Measurements from ENCODE around the gene NXN.
A peak's percentile ranks its signal among the peaks of the same experiment; 100 is the strongest.

NXN gene

DNA sequence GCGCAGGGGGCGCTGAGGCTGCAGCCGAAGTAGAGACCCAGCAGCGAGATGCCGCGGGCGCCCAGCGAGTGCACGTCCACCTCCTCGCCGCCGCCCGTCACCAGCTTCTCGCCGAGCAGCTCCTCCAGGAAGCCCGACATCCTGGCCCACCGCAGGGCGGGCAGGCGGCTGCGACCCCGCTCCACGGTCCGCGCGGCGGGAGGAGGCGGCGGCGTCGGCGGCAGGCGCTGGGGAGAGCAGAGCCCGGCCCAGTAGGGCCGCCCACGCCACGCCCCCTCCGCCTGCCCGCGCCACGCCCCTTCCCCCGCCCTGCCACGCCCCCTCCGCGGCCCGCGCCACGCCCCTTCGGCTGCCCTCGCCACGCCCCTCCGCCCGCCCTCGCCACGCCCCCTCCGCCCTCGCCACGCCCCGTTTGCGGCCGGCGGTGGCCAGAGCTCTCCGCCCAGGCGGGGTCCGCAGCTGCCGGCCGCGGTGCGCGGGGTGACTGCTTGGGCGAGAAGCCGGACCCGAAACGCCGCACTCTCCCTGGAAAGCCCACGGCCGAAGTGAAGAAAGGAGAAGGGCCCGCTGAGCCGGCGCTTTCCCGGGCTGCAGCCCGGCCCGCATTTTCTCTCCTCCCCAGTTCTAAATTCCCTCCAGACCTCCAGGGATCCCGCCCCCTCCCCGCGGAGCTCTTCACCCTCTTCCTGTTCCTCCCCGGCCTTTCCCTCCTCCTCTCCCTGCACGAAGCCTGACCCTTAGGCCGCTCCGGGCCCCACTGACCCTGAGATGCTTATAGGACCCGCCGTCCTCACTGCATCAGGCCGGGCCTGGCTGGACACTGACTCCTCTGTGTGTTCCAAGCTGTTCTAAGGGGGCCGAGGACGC lies at the start of gene NXN:
TSS of gene NXN (minus strand) at position 238 of the 867 bp plus-strand sequence.
- peak; percentile 96 for DNase-seq

DNA sequence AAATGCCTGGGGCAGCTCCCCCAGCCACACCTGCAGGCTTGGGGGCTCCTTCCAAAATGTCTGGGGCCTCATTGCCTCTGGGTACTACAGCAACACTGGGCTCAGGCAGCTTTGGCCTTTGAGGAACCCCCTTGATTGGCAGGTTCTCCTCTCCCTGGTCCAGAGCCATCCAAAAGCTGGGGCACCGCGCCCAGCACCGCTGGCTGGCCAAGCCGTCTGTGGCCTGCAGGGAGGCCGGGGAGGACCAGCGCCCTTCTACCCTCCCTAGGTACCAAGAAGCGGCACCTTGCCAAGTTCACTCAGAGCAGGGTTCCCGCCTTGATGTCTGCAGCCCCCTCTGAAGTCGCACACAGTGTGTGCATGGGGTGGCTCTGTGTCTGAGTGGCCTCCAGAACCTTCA lies 47.5 kb upstream of the NXN start:
- no peak for DNase-seq

DNA sequence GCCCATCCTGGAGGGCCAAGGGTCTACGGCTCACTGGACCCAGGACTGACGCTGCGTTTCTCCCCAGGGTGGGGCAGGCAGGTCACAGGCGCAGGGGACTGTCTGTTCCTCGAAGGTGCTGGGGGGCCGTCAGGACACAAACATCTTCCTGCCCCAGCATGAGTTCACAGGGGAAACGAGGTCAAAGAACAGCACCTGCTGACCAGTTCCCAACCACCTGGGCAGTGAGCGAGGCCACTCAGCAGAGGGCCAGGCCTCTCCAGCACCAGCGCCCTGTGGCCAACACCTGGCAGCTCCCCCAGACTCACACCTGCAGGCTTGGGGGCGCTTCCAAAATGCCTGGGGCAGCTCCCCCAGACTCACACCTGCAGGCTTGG lies 47.0 kb upstream of the NXN start:
- DNase-seq: no peak

DNA sequence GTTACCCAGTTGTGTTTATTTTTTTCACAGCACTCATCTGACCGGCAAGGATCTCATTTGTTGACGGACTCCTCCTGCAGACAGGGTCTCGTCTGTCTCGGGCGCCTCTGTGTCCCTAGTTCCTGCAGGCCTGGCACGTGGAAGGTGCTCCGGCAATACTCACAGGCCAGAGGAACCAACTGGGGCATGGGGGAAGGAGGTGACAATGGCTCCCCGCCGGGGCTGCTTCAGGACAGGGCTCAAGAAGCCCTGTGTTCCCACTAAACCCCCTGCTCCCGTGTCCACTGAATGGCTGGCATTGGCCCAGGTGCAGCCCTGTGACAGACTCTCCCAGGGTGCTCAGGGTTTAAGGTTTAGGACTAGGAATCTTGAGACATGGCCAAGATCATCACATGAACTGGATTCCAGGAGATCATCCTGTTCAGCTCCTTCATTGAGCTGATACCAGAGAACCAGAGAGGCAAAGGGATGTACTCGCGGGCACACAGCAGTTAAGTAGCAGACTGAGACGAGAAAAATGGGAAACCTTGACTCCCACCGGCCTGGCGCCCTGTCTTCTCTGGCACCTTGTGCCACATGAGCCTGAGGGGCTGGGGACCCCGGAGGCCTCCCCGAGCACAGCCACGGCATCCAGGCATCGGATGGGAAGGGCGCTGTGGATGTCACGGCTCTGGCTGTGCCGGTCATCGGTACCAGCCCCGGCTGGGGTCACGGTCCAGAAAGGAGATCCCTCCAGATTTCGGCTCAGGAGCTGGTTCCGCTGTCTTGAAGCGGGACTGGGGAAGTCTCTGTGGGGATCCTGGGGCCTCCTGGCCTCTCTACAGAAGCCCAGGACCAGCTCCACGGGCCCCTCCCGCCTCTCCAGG lies 46.4 kb upstream of the NXN start:
- no peak for DNase-seq

DNA sequence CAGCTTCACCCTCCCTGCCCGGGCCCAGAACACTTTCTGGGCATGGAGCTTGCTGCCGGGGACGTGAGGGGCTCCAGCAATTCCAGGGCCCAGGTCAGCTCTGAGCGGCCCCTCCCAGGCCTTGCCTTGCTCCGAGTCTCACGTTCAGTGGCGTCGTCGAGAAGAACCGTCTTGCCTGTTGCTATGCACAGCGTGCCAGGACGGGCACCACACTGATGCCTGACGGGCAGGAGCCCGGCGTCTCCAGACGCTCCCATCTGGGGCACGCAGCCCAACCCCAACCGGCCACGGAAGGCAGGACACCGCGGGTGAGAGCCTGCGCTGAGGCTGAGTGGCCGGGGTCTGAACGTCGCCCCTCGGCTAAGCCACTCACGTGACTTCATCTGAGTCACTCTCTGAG lies 44.5 kb upstream of the NXN start:
- DNase-seq: no peak

DNA sequence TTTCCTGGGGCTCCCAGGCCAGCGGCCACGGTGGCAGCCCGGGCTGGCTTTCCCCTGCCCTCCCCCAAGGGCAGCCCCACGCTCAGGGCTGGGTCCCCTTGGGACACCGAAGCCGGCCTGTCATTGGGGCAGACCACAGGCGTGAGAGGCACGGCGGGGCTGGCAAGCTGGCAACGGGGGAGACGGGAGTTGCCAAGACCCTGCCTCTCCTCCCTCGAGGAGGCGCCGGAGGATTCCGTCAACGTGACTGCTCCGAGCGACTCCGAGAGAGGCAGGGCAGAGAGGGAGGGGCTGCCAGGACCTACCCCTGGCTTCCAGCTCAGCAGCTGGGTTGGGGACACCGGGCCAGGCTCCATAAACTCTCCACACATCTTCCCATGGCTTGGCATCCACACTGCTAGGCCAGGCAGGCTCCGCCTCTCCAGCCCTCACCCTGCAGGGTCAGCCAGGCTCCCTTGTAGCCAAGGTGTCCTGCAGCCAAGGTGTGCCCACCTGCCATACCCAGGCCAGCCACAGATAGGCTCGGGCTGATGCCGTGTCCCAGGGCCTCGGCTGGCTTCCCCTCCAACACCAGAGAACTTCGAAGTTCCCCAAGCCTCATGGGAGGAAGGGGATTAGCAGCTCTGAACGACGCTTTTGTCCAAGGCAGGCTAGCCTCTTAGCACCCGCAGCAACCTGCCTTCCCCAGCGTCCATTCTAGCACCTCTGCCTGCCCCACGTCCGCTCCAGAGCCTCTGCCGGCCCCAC lies 42.9 kb upstream of the NXN start:
- no peak for DNase-seq

DNA sequence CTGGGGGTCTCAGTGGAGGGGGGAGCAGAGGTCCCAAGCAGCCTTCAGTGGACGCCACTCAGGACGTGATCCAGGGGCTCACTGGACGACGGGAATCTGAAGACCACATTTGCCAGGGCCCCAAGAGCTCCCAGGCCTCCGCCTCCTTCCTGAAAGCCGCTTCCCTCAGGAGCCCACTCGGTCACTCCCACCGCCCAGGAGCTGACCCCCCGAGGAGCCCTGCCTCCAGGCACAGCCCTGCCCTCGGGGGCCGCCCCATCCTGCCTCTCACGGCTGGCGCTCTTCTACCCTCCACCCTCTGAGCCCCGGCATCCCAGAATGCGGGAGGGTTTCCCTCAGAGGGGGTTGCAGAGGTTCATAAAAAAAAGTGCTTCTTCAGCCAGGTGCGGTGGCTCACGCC lies 41.6 kb upstream of the NXN start:
- no peak for DNase-seq

DNA sequence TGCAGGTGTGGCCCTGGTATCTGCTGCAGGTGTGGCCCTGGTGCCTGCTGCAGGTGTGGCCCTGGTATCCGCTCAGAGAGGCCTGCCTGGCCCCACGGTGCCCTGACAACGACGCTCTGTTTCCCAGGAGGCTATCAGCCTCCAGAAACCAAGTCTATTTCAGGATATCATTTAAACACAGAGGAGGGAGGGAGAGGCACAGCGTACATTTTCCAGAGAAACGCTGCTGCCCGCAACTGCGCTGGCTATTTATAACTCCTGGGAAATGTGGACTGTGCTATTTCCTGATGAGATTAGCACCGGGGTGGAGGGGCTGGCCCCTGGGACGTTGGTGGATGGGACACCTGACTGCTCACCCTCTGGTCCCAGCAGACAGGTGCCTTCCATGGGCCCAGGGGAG lies 39.9 kb upstream of the NXN start:
- no peak for DNase-seq

DNA sequence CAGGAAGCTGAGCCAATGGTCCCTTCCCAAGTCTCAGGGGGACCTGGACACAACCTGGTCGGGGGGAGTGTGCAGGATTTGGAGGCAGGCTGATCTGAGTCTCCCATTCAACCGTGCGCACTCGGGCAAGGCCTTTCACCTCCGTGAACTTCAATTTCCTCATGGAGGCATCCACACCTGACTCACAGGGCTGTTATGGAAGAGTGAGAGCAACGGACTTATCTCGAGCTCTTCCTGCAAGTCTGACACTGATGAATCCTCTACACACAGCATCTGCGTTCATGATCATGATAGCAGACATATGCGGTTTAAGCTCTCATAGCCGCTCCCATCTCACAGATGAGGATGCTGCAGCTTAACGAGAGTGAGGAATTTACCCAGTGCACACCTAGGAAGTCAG lies 39.0 kb upstream of the NXN start:
- DNase-seq: no peak

DNA sequence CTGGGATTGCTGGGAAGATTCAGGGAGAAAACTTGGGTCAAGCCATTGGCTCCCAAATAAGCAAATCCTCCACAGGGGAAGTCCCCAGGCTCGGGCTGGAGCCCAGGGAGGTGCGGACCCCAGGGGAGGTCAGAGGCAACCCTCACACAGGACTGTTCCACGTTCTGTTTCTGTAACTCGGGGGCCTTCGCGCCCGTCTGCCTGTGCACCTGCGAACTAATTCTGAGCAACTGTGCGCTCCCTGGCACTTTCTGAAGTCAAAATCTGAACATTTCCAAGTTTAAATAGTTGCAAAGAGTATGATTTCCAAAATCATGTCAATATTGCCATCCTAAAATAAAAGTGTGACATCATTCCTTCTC lies 34.1 kb upstream of the NXN start:
- DNase-seq: no peak

DNA sequence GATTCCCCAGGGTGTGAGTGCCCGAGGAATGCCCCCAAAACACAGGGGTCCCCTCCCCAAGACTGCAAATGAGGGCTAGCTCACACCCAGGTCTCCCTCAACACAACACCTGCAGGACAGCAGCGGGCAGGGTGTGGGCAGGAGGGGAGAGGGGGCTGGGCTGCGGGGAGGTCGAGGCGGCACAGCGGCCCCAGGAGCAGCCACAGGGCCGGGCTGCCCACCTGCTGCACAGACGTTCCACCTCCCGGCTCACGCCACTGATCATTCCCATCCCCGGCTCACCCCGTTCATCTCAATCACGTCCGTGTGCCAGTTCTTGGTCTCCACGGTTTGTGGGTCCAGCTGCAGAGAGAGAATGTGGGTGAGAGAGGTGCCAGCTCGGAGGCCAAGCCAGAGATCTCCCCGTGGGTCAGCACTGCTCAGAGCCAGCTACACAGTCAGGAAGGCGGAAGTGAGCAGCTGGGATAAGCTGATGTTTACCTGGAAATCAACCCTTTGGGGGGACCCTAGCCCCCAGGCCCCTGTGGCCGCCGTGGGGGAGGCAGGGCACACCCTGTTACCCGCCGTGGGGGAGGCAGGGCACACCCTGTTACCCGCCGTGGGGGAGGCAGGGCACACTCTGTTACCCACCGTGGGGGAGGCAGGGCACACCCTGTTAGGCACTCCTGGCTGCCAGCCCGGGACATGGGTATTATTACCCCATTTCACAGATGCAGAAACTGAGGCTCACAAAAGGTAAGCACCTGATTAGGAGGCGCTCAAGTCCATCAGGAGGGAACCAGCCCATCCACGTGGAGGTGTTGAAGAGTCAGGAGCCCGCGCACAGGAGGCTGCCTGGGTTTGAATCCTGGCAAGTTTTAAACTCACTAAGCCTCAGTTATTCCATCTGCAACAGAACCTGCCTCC lies 33.5 kb upstream of the NXN start:
- no peak for DNase-seq

DNA sequence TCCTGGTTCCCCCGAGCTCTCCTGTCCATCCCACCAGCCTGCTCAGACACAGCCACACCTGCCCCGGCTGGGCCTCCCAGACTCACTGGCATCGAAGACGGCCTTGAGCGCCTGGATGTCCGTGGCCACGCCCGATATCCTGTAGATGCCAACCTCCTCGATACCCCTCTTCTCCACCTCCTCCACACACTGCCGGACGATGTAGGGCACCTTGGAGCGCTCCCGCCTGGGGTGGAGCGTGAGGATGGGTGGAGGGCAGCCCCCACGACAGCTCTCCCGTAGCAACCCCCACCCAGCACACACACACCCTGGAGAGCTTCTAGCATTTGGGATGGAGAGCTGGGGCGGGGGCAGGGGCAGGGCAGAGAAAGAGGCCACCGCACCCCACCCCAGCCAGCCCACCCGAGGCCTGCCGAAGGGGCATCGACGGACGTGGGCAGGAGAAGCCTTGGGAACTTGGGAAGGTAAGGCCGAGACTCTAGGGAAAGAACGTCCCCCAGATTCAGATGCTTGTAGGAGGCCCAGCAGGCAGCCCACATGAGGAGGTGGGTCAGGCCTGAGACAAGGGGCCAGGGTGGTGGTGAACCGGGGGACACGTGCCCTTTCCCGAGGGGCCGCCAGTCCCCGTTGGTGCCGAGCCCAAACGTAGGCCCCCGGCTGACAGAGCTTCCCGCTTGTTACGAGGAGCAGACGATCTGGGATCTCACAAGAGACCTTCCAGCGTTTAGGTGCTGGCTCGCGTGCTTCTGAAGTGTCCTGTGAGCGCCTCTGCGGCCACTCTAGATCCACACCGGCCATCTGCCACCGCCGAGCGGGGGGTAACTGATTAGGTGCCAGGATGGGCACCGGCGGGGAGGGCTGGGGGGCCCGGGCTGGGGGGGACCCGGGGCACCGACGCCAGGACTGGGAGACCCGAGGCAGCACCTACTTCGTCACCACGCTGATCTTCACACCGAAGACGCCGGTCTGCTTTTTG lies 32.5 kb upstream of the NXN start:
- no peak for DNase-seq

DNA sequence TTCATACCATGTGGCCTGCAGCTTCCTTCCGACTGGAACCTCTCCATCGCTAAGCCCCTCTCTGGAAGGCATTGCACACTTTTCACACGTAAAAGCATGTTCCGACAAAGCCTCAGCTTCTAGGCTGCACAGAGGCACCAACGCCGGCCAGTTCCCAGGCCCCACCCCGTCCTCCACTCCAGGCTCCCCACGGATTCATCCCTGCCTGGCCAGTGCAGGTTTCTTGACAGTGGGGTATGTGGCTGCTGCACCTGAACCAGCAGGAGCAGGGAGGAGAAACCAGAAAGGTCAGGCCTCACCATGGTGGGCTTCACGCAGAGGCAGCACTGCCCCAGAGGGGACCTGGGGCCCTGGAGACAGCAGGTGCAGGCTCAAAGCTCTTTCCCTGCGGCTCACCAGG lies 31.6 kb upstream of the NXN start:
- DNase-seq: no peak

DNA sequence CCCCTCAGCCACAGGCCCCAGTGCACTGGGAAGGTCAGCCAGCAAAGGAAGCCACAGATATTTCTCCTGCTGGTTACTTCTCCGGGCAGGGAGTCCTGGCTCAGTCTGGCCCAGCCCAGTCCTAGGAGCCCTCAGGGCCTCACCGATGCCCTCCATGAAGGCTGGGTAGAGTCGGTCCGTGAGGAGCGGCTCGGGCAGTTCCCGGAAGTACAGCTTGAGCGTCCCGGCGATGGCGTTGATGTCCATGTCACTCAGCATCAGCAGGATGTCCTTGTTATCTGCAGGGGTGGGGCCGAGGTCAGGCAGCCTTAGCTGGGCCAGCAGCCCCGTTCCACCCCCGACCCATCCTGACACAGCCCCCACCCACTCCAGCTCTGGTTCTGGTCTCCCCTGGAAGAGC lies 31.0 kb upstream of the NXN start:
- DNase-seq: no peak

DNA sequence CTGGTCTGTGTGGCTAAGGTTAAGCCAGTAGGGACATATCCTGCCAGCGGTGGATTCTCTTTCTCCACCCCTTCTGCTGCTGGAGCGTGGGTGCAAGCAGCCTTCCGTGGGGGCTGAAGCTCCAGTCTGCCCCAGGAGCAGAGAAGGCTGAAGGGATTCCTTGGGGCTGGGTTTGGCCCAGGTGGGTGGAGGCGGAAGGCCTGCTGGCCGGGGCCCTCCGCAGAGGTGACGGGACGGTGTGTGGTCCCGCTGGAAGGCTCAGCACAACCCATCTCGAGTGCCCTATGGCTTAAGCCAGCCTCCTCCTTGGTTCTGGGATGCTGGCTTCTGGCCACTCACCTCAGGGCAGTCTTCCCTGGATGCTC lies 30.5 kb upstream of the NXN start:
- no peak for DNase-seq

DNA sequence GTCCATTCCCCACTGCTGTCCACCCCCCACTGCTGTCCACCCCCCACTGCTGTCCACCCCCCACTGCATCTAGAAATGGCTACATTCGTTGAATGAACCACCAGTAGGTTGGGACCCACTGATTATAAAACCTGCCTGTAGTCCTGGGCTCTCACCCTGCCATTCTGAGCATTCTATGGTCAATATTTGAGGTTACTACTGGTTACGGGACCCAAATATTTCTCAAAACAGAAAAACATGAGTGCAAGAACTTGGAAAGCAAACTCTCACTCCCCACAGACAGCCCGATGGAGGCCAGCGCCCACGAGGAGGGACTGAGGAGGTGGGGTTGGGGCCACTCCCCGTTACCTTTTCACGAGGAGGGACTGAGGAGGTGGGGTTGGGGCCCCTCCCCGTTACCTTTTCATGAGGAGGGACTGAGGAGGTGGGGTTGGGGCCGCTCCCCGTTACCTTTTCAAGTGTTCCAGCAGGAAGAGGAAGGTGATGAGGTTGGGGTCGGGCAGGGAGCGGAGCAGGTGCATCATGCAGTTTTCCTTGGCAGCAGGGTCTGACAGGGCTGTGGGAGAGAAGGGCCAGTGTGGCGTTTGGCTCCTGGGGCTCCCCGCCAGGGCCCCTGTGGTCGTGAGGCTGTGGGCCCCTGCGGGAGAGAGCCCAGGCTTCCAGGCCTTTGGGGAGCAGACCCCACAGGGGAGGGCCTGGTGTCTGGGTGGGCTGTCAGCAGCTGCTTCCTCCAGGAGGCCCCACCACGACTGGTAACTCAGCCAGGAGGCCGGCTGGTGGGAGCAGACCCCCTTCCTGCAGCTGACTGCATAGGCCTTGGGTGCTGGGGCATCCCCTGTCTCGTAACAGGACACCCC lies 29.9 kb upstream of the NXN start:
- no peak for DNase-seq

DNA sequence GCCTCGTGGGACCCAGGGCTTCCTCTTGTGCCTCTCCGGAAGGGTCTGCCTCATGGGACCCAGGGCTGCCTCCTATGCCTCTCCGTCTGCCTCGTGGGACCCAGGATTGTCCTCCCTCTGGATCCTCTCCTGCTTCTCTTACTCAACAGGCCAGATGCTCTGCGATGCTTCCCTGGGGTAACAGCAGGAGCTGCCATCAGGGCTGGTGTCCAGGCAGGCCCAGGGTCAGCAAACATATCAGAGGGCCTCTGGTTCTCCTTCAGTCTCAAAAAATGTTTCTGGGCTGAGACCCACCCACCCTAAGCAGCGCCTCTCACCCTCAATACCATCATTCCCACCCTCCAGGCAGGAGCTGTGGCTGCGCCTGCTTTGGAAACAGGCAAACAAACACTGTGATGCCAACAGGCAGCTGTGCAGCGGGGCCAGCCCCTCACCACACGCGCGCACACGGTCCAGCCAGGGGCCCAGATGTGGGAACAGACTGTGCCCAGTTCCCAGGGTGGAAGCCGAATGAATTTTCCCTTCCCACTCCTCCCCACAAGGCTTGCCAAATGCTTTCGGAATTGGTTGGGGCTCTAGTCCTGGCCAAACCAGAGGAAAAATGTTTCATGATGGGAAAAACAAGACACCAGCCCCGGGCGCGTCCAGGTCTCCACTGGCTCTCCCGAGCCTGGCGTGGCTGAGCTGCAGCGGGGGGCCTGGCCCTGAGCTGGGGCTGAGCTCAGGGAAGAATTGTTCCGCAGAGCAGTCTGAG lies 28.6 kb upstream of the NXN start:
- no peak for DNase-seq

DNA sequence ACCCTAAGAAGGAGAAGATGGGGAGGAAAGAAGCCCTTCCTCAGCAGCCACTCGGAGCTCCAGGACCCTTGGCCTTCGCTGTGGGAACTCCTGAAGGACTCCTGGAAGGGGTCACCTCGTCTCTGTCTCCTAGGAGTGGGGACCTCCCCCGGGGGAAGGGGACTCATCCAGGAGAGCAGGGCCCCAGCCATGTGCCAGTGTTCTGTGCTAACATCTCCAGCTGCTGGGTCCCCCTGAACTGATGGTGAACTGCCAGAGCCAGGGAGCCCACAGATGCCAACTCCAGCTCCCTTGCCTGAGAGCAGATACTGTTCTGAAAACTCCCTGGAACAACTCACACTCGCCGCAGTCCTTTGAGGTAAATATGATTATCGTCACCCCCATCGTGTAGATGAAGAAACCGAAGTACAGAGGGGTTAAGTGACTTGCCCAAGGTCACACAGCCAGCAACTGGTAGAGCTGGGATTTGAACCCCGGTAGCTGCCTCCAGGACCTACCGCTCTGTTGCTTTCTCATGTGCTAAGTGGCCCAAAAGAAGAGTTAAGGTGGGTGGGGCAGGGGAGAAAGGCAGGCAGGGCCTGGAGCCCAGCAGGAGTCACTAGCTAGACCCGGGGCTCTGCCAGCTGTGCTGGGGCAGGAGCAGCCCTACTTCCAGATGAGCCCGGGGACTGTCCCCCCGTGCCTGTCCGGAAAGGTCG lies 27.9 kb upstream of the NXN start:
- DNase-seq: no peak

DNA sequence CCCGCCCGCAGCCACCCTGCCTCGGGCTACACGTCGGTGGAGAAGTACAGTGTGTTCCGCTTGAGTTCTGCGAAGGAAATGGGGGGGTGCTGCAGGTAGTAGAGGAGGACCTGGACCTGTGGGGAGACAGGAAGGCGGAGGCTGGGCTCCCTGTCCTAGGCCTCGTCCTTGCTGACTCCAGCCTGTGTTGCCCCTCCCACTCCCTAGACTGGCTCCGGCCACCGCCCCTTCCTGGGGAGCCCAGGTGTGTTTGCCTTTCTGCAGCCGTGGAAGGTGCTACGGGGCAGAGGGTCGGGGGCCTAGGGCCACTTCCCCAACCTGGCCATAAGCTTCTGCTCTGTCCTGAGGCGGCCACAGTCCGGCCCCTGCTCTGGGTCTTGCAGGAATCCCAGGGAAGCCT lies 26.5 kb upstream of the NXN start:
- DNase-seq: no peak
